Uterus (tissue), 2 donors: ENCODE measurements around the gene MED25.

Source experiments
- CTCF ChIP-seq, 4 experiments: fragments of 200-600 bp in 2 of 4; fragments of 450-650 bp in 2 of 4; sonication (generic) in 2 of 4; IDR thresholded peaks; one replicate each; pipeline ENCODE4 v1.5.1; 2016 to 2019; ENCODE audit warnings: antibody characterized with exemption in 4 of 4, mild to moderate bottlenecking in 2 of 4, moderate library complexity in 1 of 4
- POLR2A ChIP-seq, 2 donors: fragments of 450-650 bp; IDR thresholded peaks; one replicate each; pipeline ENCODE4 v1.6.1; 2016; ENCODE audit warnings: antibody characterized with exemption in 2 of 2, mild to moderate bottlenecking in 1 of 2, moderate library complexity in 1 of 2

- TF ChIP-seq CTCF (IDR thresholded peaks at IDR 0.05) = no peak
- no peak for TF ChIP-seq POLR2A (IDR thresholded peaks at IDR 0.05)
These were observed 63.7 kb downstream of the MED25 start for GRCh38 chr19:49881672-49882394.
